ENCODE data around the gene COG3.

The COG3 gene

GRCh38 chr13:45492538-45492937, 27.8 kb downstream of the COG3 start:
- DNase-seq (ENCODE audit: low read depth): no peak

GRCh38 chr13:45496942-45497341, 32.2 kb downstream of the COG3 start:
- H3K4me3 ChIP-seq (ENCODE audit: low read length): no peak overlapping the region
- no peak for DNase-seq (ENCODE audit: low read depth)
- no peak for TF ChIP-seq CTCF (conservative IDR thresholded peaks at IDR 0.05; ENCODE audit: low read depth, low read length)

More at GRCh38 chr13:45492538-45492937, 27.8 kb downstream of the COG3 start:
- H3K4me3 ChIP-seq (ENCODE audit: low read length): no peak overlapping the region
- TF ChIP-seq CTCF (conservative IDR thresholded peaks at IDR 0.05; ENCODE audit: low read depth, low read length): no peak

GRCh38 chr13:45500492-45501174, 35.9 kb downstream of the COG3 start:
- DNase-seq (ENCODE audit: low read depth): peak; percentile 74
- no peak for TF ChIP-seq CTCF (conservative IDR thresholded peaks at IDR 0.05; ENCODE audit: low read depth, low read length)
- H3K4me3 ChIP-seq (ENCODE audit: low read length): no peak overlapping the region

- no peak overlapping the region for H3K4me3 ChIP-seq (ENCODE audit: low read length)
- DNase-seq (ENCODE audit: low read depth): no peak
- no peak for TF ChIP-seq CTCF (conservative IDR thresholded peaks at IDR 0.05; ENCODE audit: low read depth, low read length)
Observed at GRCh38 chr13:45501175-45501526, 36.4 kb downstream of the COG3 start.

- H3K4me3 ChIP-seq (ENCODE audit: low read length): no peak overlapping the region
- TF ChIP-seq CTCF (conservative IDR thresholded peaks at IDR 0.05; ENCODE audit: low read depth, low read length): no peak
- no peak for DNase-seq (ENCODE audit: low read depth)
Observed at GRCh38 chr13:45503658-45504057, 38.9 kb downstream of the COG3 start.

- no peak for TF ChIP-seq CTCF (conservative IDR thresholded peaks at IDR 0.05; ENCODE audit: low read depth, low read length)
- DNase-seq (ENCODE audit: low read depth): no peak
- H3K4me3 ChIP-seq (ENCODE audit: low read length): no peak overlapping the region
Observed at GRCh38 chr13:45506811-45507210, 42.1 kb downstream of the COG3 start.

- no peak for DNase-seq (ENCODE audit: low read depth)
- H3K4me3 ChIP-seq (ENCODE audit: low read length): no peak overlapping the region
- no peak for TF ChIP-seq CTCF (conservative IDR thresholded peaks at IDR 0.05; ENCODE audit: low read depth, low read length)
Observed at GRCh38 chr13:45508776-45509175, 44.0 kb downstream of the COG3 start.

Measured in retinal pigment epithelial cell (primary cell).